ENCODE data around the gene RAD18.

DNA sequence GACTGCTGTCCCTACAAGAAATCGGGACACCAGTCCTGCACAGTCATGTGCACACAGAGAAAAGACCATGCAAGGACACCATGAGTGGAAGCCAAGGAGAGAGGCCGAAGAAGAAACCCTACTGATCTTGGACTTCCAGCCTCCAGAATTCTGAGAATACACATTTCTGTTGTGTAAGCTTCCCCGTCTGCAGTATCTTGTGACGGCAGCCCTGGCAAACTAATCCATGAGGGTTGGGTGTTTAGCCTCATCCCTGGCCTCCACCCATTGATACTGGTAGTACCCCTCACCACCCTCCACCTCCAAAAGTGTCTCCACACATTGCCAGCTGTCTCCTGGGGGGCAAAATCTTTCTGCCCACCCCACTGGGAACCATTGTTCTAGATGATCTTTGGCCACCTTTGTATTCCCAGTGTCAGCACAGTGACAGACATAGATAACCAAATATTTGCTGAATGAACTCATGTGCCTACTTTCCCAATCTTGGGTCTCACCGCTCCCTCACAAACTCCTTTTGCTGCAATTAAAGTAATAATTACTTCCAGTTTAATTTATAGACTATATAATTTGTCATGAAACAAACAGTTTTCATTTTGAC is 83.8 kb downstream of the RAD18 start:
- TF ChIP-seq, protein P1, sequence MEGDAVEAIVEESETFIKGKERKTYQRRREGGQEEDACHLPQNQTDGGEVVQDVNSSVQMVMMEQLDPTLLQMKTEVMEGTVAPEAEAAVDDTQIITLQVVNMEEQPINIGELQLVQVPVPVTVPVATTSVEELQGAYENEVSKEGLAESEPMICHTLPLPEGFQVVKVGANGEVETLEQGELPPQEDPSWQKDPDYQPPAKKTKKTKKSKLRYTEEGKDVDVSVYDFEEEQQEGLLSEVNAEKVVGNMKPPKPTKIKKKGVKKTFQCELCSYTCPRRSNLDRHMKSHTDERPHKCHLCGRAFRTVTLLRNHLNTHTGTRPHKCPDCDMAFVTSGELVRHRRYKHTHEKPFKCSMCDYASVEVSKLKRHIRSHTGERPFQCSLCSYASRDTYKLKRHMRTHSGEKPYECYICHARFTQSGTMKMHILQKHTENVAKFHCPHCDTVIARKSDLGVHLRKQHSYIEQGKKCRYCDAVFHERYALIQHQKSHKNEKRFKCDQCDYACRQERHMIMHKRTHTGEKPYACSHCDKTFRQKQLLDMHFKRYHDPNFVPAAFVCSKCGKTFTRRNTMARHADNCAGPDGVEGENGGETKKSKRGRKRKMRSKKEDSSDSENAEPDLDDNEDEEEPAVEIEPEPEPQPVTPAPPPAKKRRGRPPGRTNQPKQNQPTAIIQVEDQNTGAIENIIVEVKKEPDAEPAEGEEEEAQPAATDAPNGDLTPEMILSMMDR (IDR thresholded peaks at IDR 0.05), result no peak
- TF ChIP-seq POLR2A (IDR thresholded peaks at IDR 0.05), result no peak
